Measurements from ENCODE around the gene NPB.

The NPB gene

GRCh38 chr17:81902023-81902652, at the start of gene NPB:
TSS of gene NPB (plus strand) at chr17:81902238. CDS start at chr17:81902278, 40 bp downstream.
- DNase-seq: peak; percentile 33

GRCh38 chr17:81854974-81855774, 46.9 kb upstream of the NPB start:
- DNase-seq: no peak

- no peak for DNase-seq
Observed at GRCh38 chr17:81858170-81858966, 43.7 kb upstream of the NPB start.

GRCh38 chr17:81858967-81859905, 42.8 kb upstream of the NPB start:
- no peak for DNase-seq

- DNase-seq: no peak
Observed at GRCh38 chr17:81859906-81860755, 41.9 kb upstream of the NPB start, which contains the start of gene P4HB. TSS of gene P4HB (minus strand) at chr17:81860535. CDS start at chr17:81860471, 64 bp downstream.

GRCh38 chr17:81860756-81861568, 41.1 kb upstream of the NPB start:
- DNase-seq: peak; percentile 99

- no peak for DNase-seq
Observed at GRCh38 chr17:81863123-81863675, 38.8 kb upstream of the NPB start.

GRCh38 chr17:81863833-81864768, 37.9 kb upstream of the NPB start:
- DNase-seq: no peak

GRCh38 chr17:81865358-81865732, 36.7 kb upstream of the NPB start:
- DNase-seq: no peak

GRCh38 chr17:81865733-81866439, 36.2 kb upstream of the NPB start:
- peak; percentile 37 for DNase-seq

GRCh38 chr17:81866440-81867169, 35.4 kb upstream of the NPB start:
- peak; percentile 39 for DNase-seq

GRCh38 chr17:81867170-81867990, 34.7 kb upstream of the NPB start:
- peak; percentile 52 for DNase-seq

- DNase-seq: peak; percentile 39
Observed at GRCh38 chr17:81867991-81868673, 33.9 kb upstream of the NPB start.

GRCh38 chr17:81868674-81869220, 33.3 kb upstream of the NPB start:
- DNase-seq: peak; percentile 41

All from stimulated activated CD4-positive, alpha-beta T cell treated with anti-CD3 and anti-CD28 coated beads, Interleukin-15, amount 100 ng/mL, for 24 hours (primary cell).